Right lobe of liver (tissue), 6 donors: Measurements from ENCODE around the gene IL17REL. TPM values are rescaled to one million over a fixed set of nuclear protein-coding genes. Genes with fewer than 3 reads are reported as not detected.
A peak's percentile ranks its signal among the peaks of the same experiment; 100 is the strongest.

Experiments used
- ATAC-seq, 4 donors: fragments of 200-7000 bp; cut with Tn5 transposase; one replicate each; pipeline ENCODE4 v1.9.1; 2020; ENCODE audit warnings: mild to moderate bottlenecking in 4 of 4, moderate library complexity in 4 of 4
- DNase-seq, 3 donors: peaks; one replicate each; pipeline ENCODE4 v3.0.0-alpha.2; 2020
- H3K27ac ChIP-seq, 3 donors: fragments of 200-600 bp; one replicate each; pipeline ENCODE4 v1.8.0; 2022
- H3K27me3 ChIP-seq, 2 donors: fragments of 200-600 bp; one replicate each; pipeline ENCODE4 v1.8.0; 2022
- H3K36me3 ChIP-seq, 4 donors: fragments of 200-600 bp; sonication (generic) in 1 of 4; one replicate each; pipeline versions ENCODE4 v1.5.1 to v1.8.0; 2017 to 2022; ENCODE audit warnings: control low read depth in 1 of 4
- H3K4me1 ChIP-seq, 4 donors: fragments of 200-600 bp; sonication (generic) in 1 of 4; one replicate each; pipeline versions ENCODE4 v1.5.1 to v1.8.0; 2017 to 2022; ENCODE audit warnings: control low read depth in 1 of 4
- H3K4me3 ChIP-seq, 3 donors: fragments of 200-600 bp; one replicate each; pipeline ENCODE4 v1.8.0; 2022
- H3K9me3 ChIP-seq, 4 donors: fragments of 200-600 bp; sonication (generic) in 1 of 4; one replicate each; pipeline versions ENCODE4 v1.5.1 to v1.8.0; 2017 to 2022; ENCODE audit warnings: control low read depth in 1 of 4
- POLR2A ChIP-seq: fragments of 450-650 bp; IDR thresholded peaks from one replicate; pipeline ENCODE4 v1.6.1; 2017; ENCODE audit warnings: antibody characterized with exemption, mild to moderate bottlenecking
- WGBS: methylation state at CpG from one replicate; pipeline ENCODE4 v1.1.6; 2018; ENCODE audit warnings: low coverage, low lambda C conversion rate; ENCODE audit not compliant: insufficient coverage; ENCODE audit errors: missing lambda C conversion rate; 5-methylcytosine and 5-hydroxymethylcytosine counted together
- intact Hi-C, 2 donors: fragments of 100-400 bp; cut with DNase I; formaldehyde crosslinking; loops; one replicate each; pipeline versions ENCODE4 v1.11.2 to v1.14.1; 2022
- total RNA-seq, 6 experiments: library from RNA; depleted of rRNA in 2 of 6; stranded (reverse); fragments of >200 nt in 2 of 6; fragmentation: NEBNext Ultra II Directional in 3 of 6; extraction: Animal tissue kit (Norgen Biotek cat#: 25700) in 3 of 6; gene quantifications; one replicate each; pipeline versions ENCODE4 v1.1.0 to v1.2.4, GENCODE V29; 2016 to 2023
- TF ChIP-seq, protein P1 (sequence below), 4 donors: fragments of 200-600 bp in 3 of 4; fragments of 450-650 bp in 1 of 4; IDR thresholded peaks; one replicate each; pipeline versions ENCODE4 v1.5.1 to v1.8.0; 2016 to 2022; ENCODE audit warnings: antibody characterized with exemption in 4 of 4, mild to moderate bottlenecking in 2 of 4
- donor health status: DM: no; HTN: yes; CAD: no.
- donor health status: DM: no; HTN: no; CAD: no.
- donor health status: DM: no; HTN: no; CAD: no.
- donor health status: DM: no; HTN: yes; CAD: no.
- donor health status: DM: no; HTN: yes; CAD: no.

IL17REL gene
- total RNA-seq, 6 experiments from 2014 or later, result not detected

DNA sequence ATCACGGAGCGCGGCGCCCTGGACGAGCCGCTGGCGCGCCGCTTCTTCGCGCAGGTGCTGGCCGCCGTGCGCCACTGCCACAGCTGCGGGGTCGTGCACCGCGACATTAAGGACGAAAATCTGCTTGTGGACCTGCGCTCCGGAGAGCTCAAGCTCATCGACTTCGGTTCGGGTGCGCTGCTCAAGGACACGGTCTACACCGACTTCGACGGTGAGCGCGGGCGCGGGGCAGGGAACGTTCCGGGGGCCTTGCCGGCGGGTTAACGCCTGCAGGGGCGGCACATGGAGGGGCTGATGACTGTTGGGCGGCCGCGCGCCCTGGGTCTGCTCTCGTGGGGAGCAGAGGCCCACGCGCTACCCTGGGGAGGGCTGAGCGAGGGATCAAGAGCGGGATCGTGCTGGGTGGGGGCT lies 51.0 kb downstream of the IL17REL start:
- no peaks in the 10 kb centered on the region for H3K9me3 ChIP-seq
- peak overlapping the region; percentile 88 to 97 (median 93) for H3K27ac ChIP-seq
- H3K4me3 ChIP-seq, result peak overlapping the region; percentile 87 to 98 (median 95)
- H3K27me3 ChIP-seq, result no peaks in the 10 kb centered on the region
- H3K36me3 ChIP-seq, result peaks cover 7 to 18% (median 12%) of the 10 kb centered on the region in 4 donors
- intact Hi-C loops, result no loop called here
- ATAC-seq, result no peak
- WGBS, result no CpG with 5 or more reads among the region's 49 CpGs
- H3K4me1 ChIP-seq, result peaks cover 0 to 54% (median 32%) of the 10 kb centered on the region in 4 donors
- TF ChIP-seq, protein P1, sequence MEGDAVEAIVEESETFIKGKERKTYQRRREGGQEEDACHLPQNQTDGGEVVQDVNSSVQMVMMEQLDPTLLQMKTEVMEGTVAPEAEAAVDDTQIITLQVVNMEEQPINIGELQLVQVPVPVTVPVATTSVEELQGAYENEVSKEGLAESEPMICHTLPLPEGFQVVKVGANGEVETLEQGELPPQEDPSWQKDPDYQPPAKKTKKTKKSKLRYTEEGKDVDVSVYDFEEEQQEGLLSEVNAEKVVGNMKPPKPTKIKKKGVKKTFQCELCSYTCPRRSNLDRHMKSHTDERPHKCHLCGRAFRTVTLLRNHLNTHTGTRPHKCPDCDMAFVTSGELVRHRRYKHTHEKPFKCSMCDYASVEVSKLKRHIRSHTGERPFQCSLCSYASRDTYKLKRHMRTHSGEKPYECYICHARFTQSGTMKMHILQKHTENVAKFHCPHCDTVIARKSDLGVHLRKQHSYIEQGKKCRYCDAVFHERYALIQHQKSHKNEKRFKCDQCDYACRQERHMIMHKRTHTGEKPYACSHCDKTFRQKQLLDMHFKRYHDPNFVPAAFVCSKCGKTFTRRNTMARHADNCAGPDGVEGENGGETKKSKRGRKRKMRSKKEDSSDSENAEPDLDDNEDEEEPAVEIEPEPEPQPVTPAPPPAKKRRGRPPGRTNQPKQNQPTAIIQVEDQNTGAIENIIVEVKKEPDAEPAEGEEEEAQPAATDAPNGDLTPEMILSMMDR (IDR thresholded peaks at IDR 0.05), result peak in 1 of 4 donors; percentile 1
- TF ChIP-seq POLR2A, result no peak
- DNase-seq, result peak in 2 of 3 donors; percentile 50 to 68

DNA sequence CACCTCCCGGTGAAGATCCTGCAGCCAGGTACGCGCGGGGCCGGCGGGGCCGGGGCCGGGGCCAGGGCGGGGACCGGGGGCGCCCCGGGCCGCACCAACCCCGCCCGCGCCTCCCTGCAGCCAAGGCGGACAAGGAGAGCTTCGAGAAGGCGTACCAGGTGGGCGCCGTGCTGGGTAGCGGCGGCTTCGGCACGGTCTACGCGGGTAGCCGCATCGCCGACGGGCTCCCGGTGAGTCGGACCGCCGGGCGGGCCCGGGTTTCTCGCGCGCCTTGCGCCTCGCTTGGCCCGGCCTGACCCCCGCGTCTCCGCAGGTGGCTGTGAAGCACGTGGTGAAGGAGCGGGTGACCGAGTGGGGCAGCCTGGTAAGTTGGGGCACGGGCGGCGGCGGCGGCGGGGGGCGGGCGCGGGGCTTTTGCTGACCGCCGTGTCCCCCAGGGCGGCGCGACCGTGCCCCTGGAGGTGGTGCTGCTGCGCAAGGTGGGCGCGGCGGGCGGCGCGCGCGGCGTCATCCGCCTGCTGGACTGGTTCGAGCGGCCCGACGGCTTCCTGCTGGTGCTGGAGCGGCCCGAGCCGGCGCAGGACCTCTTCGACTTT lies 51.5 kb downstream of the IL17REL start:
- Histone ChIP-seq H3K9me3 (no peaks in the 10 kb centered on the region), H3K4me3 (peak overlapping the region; percentile 87 to 98 (median 95)), H3K4me1 (peaks cover 0 to 54% (median 30%) of the 10 kb centered on the region in 4 donors), H3K27me3 (no peaks in the 10 kb centered on the region), H3K27ac (peak overlapping the region; percentile 88 to 97 (median 93)), H3K36me3 (peaks cover 7 to 18% (median 12%) of the 10 kb centered on the region in 4 donors)
- no peak for TF ChIP-seq POLR2A
- TF ChIP-seq, protein P1 (IDR thresholded peaks at IDR 0.05), result peak in 1 of 4 donors; percentile 4
- DNase-seq (peak; percentile 53 to 73 (median 61)), ATAC-seq (no peak)
- 0% methylated on average over 2 of the region's 84 CpGs for WGBS
- intact Hi-C loops, result no loop called here

DNA sequence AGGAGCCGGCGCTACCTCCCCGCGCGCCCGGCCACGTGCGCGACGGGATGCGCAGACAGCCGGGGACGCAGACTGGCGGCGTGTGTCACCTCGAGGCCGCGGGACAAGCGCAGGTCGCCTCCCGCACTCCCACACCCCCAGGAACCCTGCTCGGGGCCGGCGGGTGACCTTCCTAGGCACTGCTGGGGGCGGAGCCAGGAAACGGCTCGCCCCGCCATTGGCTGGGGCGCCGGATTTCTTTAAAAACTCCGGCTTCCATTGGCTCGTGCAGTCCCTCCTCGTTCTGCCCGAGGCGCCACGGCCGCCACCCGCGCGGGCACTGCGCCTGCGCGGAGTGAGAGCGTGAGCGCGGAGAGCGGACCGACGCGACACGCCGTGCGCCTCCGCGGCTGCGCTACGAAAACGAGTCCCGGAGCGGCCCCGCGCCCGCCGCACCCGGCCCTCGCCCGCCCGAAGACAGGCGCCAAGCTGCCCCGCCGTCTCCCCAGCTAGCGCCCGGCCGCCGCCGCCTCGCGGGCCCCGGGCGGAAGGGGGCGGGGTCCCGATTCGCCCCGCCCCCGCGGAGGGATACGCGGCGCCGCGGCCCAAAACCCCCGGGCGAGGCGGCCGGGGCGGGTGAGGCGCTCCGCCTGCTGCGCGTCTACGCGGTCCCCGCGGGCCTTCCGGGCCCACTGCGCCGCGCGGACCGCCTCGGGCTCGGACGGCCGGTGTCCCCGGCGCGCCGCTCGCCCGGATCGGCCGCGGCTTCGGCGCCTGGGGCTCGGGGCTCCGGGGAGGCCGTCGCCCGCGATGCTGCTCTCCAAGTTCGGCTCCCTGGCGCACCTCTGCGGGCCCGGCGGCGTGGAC lies 52.2 kb downstream of the IL17REL start, which contains the start of gene PIM3:
Gene PIM3, plus strand, starts transcription at position 614 of the 846 bp plus-strand sequence. Its CDS starts 176 bp downstream, at position 790.
- H3K4me1 ChIP-seq, result peaks cover 0 to 54% (median 29%) of the 10 kb centered on the region in 4 donors

DNA sequence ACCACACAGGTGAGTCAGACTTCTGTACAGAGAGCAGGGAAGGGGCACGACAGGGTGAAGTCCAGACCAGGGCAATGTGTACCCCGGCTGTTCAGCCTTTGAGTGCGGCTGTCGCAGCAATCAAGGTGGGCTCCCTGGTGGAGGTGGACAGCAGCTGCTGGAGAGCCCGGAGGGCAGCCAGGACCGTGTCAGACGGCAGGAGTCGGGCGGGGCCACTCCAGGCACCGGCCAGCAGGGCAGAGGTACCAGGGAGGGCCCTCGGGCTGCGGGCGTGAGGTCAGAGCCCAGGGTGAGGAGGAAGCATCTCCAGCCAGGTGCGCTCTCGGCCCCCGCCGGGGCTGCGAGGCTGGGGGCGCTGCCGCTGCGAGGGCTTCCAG lies 52.8 kb downstream of the IL17REL start:
- Histone ChIP-seq H3K27me3 (no peaks in the 10 kb centered on the region), H3K4me3 (peak overlapping the region; percentile 59 to 98 (median 65)), H3K36me3 (peaks cover 7 to 18% (median 12%) of the 10 kb centered on the region in 4 donors), H3K9me3 (no peaks in the 10 kb centered on the region), H3K27ac (peak overlapping the region; percentile 88 to 97 (median 93)), H3K4me1 (peaks cover 0 to 54% (median 32%) of the 10 kb centered on the region in 4 donors)
- DNase-seq (peak; percentile 72 to 87 (median 81)), ATAC-seq (peak; percentile 14 to 28 (median 24))
- 0% methylated on average over 3 of the region's 21 CpGs for WGBS
- TF ChIP-seq POLR2A, result no peak
- TF ChIP-seq, protein P1 (IDR thresholded peaks at IDR 0.05), result peak in 1 of 4 donors; percentile 8
- intact Hi-C loops, result no loop called here

More for the DNA sequence above, 52.2 kb downstream of the IL17REL start, which contains the start of gene PIM3:
- Histone ChIP-seq H3K27me3 (no peaks in the 10 kb centered on the region), H3K4me3 (peak within 1 kb of the TSS; percentile 87 to 98 (median 95)), H3K36me3 (peaks cover 7 to 18% (median 12%) of the 10 kb centered on the region in 4 donors), H3K9me3 (no peaks in the 10 kb centered on the region), H3K27ac (peak within 1 kb of the TSS; percentile 88 to 97 (median 93))
- DNase-seq (peak; percentile 95 to 97 (median 97)), ATAC-seq (peak; percentile 54 to 78 (median 67))
- 0% methylated on average over 26 of the region's 137 CpGs for WGBS
- intact Hi-C loops, result no loop called here
- TF ChIP-seq POLR2A, result peak; percentile 97
- TF ChIP-seq, protein P1 (IDR thresholded peaks at IDR 0.05), result no peak
